NCI-H2081 treated with DMSO at 0.1 percent for 48 hours (cell line): Measurements from ENCODE around the gene DUOXA2.
"Not testable (repeated sequence)": the region's sequence is repeated elsewhere in the genome, so short reads cannot be mapped to it uniquely, and the experiment has no call there.

Experiments used
- DNase-seq: peaks from one replicate; lab custom pipeline; 2025; lab: John Stamatoyannopoulos, UW

The DUOXA2 gene

DNA sequence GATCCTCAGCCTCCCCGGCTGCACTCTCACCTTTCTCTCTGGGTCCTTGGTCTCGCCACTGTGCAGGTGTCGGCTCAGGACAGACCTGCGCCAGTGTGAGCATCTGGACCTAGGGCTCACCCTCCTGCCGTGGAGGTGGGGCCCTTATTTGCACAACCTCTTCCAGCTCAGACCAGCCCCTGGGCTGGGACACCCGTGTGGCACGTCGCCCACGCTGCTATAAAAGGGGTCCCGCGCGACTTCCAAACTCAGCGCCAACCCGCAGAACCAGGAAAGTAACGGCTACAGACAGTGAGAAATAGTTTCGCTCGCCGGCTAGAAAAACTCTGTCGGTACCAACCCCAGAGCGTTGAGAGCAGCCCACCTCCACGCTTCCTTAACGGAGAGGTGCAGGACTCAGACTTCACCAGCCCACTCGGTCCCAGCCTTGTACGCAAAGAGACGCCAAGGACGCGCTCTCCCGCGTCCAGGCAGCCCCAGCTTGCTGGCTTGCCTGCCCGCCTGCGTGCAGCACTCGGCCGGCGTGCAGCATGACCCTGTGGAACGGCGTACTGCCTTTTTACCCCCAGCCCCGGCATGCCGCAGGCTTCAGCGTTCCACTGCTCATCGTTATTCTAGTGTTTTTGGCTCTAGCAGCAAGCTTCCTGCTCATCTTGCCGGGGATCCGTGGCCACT lies at the start of gene DUOXA2, which contains the start of gene DUOX2:
TSS of gene DUOXA2 (plus strand) at position 251 of the 675 bp plus-strand sequence. CDS start at position 531, 280 bp downstream.
TSS of gene DUOX2 (minus strand) at position 97 of the 675 bp plus-strand sequence. CDS start 761 bp downstream, outside the sequence.
- DNase-seq: no peak

DNA sequence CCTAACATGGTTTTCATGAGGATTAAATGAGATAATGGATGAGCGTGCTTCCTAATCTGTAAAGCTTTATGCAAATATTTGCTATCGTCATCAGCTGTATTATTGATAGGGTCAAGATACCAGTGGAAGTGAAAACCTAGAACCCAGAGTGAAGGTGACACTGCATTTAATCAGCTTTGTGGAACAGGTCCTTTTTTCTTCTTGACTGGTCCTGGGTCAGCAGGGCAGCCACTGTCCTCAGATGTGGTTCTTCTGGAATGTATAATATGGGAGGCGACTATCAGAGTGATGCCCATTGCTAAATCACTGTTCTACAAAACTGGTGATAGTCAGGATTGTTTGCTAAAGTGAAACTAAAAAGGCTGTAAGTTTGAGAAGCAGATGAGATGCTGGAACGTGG lies 49.7 kb upstream of the DUOXA2 start:
- no peak for DNase-seq

DNA sequence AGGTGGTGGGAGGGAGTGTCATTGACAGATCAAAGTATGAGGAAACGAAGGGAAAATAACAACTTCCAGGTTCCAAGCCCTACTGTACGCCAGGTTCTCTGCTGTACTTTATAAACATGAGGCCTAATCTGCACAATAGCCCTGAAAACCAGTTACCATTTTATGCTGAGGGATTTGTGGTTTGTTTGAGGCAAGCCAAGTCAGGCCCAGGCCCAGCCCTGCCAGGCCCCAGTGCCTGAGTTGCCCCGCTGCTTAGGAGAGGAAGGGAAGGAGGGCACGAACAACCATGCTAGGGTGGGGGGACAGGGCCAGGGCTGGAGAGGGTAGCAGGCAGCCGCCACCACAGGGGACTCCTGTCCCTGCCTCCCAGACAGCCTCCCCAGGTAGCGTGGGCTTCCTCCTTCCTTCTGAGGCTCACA lies 44.2 kb upstream of the DUOXA2 start:
- not testable (repeated sequence) for DNase-seq

DNA sequence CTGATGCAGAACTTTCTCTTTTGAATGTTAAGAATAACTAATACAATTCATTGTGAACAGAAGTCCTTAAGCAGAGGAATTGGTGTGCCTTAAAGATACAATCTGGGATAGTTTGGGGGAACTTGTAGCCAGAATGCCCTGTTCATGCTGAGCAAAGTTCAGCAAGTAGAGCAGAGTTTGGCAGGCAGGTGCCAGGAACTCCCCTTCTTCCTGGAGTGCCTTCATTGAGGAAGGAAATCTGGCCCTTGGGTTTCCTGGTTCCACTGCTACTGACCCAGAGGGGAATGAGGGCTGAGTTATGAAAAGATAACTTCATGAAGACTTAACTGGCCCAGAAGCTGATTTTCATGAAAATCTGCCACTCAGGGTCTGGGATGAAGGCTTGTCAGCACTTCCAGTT lies 40.5 kb upstream of the DUOXA2 start:
- not testable (repeated sequence) for DNase-seq

DNA sequence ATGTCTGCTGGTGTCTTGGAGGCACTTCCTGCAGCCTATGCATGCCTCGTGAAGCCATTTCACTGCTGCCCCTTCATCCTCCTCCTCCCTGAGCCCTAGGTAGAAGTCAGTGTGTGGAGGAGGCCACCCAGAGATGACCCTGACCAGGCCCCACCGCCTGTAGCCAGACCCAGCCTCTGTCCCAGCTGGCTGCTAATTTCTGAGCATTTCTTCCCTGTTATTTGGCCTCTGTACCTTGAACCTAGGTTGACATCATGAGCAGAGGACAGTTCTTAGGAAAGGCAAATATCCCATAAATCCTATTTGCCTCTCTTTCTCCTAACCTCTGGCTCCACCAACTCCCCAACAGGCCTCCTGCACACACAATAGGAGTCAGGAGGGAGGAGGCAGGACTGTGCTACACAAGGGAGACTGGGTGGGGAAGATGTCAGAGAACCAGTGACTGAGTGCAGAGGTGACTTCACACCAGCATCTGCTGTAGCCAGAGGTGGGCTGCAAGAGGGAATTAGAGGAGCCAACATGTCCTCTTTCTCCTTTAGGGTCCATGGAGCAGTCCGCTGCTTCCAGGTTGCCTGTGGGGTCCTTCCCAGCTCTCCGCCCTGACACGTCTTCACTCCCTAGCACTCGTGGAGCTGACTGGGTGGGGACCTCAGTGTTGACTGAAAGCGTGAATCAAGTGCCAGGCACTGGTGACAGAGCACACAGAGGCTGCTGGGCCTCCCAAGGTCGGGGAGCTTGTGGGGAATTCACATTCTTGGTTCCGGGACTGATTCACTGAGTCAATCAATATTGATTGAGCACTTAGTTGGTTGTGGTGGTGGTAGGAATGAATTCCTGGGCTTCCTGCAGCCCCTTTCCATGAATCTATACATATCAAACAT lies 38.4 kb upstream of the DUOXA2 start:
- DNase-seq: not testable (repeated sequence)

DNA sequence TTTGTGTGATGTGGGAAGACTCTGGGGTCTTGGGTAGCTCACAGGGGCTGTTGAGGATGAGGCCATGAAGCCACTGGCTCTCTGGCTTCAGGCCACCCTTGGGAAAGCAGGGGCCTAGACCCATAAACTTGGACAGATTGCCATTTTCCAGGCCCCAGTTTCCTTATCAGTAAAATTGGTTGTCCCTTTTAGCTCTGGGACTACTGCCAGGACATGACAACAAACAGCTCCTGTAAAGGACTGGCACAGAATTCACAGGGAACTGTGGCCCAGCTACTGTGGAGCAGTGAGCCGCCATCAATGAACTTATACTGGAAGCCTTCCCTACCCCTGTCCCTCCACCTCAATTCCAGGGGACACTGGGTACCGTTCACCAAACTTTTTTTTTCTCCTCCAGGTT lies 36.7 kb upstream of the DUOXA2 start:
- not testable (repeated sequence) for DNase-seq

DNA sequence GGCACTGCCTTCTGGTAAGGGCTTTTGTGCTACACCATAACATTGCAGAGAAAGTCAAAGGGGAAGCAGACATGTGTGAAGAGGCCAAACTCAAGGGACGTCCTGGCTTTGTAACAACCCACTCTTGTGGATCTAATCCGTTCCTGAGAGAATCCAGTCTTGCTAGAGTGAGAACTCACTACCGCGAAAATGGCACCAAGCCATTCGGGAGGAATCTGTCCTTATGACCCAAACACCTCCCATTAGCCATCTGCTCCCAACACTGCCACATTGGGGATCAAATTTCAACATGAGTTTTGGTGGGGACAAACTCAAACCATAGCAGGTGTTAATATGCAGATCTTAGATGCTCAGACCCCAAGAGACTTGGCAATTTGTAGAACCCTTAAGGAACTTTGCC lies 34.9 kb upstream of the DUOXA2 start:
- not testable (repeated sequence) for DNase-seq

DNA sequence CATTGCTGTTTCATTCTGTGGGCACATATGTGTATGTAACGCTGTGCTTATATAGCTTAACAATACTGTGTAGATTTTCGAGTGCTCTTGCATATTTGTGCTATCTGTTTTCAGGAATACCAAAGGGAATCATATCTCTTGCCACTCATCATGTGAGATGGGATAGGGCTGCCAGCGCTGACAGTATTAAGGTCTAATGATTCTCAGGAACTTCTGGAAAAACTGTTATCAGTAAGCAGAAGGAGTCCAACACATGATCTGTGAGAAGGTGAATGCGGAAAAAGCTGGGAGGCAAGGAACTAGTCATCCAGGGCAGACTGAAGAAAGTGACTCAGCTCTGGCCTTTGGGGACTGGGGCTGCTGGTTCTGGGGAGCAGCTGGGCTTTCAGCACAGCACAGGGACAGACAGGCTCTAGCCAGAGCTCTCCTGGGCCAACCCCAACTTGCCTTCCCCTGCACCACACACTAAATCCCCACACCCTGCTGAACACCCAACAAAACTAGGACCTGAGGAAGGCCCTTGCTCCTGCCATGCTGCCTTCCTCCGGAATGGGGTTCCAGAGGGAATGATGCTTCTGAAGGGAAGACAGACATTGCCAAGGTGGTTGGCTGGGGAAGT lies 34.4 kb upstream of the DUOXA2 start:
- not testable (repeated sequence) for DNase-seq

DNA sequence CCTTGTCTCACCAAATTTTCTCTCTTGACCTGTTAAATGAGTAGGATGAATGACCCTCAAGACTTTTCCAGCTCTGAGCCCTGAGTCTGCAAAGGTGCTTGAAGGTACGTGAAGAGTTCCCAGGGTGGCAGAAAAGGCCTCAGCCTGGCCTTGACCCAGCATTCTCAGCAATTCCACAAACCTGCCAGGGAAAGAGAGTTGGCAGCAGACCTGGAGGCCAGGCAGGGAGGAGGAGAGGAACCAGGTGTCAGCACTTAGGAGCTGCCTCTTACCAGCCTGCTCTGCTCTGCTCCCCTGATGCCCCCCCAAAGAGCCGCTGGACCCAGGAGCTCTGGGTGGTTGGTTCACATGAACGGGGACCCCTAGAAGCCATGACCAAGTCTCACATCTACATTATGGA lies 33.5 kb upstream of the DUOXA2 start:
- DNase-seq: not testable (repeated sequence)

DNA sequence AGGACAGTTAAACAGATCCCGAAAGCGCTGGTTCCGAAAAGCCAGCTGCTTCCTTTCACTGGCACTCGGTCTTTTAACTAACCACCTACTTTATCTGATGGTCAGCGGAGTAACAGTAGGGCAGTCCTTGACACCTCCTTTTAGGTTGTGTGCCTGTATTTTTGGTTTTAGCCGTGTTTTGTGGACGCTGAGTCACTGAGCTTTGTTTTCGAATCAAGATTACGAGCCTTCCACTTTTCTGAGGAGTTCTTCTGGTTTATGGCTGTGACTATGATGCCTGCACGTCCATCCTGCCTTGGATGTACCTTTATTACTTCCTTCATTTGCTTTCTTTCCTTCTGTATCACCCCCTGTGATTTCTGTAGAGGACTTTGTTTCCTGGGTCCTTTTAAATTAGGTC lies 31.7 kb upstream of the DUOXA2 start:
- not testable (repeated sequence) for DNase-seq

DNA sequence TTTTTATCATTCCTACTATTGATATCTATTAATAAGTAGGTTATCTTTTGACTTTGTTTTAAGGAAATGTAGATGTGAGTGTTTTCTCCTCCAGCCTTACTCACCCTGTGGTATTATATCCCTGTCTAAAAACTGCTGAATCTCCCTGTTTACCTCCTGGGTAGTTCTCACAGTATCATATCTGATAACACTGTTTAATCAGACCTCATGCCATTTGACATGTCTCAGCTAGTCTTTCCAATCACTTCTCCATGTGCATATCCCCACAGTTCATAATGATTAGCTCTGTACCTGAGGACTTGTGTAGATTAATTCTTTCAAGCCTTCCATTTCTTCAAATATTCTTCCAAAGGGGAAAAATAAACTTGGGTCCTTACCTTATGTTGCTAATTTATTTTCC lies 30.9 kb upstream of the DUOXA2 start:
- no peak for DNase-seq

DNA sequence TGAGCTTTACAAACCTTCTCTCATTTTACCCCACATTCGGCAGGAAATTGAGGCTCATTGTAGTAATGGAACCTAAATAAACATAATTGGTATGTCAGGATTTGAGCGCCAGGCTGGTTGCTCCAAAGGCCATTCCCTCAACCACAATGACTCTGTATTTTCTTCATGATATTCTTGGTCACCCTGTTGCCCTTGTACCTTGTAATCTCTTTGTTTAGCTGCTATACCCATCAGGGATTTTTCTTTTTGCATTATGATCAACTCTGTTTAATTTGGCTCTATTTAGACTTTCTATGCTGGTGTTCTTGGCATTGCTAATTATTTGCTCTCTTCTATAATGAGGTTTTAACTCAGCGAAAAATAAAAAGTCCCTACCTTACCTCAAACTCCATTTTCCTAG lies 30.0 kb upstream of the DUOXA2 start:
- DNase-seq: no peak

DNA sequence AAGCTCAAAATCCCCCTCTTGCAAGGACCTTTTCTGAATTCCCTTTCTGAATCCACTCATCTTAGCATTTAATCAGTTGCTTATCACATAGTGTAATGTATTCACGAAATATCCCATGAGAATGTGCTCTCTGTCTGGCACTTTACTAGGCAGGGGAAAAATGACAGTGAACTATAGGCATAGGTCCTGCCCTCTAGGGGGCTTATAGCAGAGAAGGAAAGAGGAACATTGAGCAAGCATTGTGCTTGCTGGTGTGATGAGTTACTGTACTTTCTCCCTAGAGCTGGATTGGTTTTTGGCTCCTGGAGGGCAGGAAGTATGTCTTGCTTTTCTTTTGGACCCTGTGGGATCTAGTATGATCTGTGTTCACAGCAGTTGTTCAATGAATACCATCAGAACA lies 26.6 kb upstream of the DUOXA2 start:
- no peak for DNase-seq

DNA sequence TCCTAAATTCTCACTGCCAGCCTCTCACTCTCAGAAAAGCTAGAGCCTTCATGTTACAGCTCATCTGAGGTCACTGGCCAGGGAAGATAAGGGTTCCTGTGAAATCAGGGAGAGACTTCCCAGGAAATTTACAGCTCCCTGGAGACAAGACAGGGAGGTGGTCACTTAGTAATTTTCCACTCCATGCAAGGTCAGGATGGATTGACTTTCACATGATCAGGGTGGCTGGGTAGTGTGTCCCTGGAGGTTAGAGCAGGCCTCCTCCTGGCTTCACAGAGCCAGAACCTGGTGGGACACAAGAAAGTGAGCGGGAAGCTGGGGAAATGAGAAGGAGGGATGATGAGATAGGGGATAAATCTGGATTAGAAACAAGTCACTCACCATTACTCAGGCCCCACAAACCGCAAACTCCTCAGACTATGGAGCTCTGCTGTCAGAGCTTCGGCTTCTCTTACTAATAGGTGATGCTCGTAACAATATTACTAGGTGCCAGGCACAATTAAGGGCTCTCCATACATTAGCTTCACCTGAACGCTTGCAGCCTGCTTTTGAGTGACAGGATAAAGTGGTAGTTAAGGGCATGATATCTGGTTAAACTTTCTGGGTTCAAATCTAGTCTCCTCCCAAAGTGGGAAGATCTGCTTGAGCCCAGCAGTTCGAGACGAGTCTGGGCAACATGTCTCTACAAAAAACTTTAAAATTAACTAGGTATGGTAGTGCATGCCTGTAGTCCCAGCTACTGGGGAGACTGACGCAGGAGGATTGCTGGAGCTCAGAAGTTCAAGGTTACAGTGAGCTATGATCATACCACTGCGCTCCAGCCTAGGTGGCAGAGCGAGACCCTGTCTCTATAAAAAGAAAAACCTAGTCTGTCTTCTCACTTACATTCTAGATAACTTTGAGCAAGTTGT lies 25.1 kb upstream of the DUOXA2 start:
- no peak for DNase-seq

DNA sequence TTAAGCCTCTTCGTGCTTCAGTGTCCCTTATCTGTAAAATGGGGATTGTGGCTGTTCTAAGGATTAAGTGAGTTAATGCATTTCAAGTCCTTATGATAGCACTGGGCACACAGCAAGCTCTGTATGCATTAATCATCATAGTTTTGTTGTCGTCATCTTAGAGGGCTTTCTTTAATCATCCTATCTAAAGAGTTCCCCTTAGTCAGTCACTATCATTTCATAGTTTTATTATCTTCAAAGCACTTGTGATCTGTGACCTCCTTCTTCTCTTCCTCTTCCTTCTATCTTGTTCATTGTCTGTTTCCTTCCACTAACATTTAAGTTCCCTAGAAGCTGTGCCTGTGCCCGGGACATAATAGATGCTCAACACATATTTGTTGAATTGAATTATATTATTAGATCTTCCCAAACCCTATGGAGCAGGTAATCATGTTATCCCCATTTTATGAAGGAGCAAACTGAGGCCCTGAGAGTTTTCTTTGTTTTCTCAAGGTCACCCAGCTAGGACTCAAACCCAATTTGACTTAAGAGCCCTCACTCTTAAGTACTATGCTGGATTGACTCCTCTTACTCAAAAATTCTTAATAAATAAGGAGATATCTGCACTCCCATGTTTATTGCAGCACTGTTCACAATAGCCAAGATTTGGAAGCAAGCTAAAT lies 24.3 kb upstream of the DUOXA2 start:
- DNase-seq: no peak

DNA sequence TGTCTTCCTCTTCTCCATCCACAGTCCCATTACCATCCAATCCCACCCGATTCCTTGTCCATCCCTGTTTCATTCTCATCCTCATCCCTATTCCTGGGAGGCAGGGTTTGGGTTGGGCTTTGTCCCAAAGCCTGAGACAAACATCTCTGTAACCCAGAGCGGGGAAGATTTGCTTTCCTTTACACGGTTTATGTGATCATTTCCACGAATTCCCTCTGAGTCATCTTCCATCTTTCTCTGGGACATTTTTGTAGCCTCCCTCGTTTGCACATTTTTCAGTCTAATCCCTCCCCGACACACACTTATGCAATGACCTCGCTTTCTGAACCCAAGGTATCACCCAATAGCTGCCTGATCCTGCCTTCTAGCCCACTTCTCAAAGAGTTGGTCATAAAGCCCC lies 23.0 kb upstream of the DUOXA2 start:
- DNase-seq: no peak

DNA sequence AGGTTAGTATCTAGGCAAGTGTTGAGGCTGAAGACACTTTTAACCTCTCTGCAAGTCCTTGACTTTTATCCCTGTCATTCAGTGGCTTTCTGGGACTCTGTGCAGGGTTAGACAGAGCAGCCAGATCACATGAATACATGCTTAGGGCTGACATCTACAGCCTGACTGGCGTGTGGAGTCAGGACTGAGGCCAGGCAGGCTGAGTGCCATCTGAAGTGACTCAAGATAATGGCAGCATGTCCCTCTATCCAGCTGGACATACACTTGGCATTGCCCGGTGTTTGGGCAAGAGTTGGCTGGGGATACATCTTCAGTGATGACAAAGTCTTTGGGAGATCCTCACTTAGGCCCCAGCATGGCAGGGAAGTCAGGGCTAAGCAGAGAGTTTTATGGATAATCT lies 22.6 kb upstream of the DUOXA2 start:
- no peak for DNase-seq

DNA sequence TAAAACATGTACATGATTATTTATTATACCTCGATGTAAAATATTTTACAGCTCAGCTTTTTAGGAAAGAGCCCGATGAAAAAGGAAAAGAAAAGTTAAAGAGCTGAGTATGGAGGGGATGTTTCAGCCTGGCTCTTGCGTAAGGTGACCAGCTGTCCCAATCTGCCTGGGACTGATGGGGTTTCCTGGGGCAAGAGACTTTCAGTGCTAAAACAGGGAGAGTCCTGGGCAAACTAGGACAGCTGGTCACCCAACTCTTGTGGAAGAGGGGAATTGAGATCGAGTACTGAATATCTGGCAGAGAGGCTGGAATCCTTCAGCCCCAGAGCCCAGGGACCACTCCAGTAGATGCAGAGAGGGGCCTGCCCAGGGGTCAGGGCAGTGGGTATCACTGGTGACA lies 21.1 kb upstream of the DUOXA2 start:
- no peak for DNase-seq

DNA sequence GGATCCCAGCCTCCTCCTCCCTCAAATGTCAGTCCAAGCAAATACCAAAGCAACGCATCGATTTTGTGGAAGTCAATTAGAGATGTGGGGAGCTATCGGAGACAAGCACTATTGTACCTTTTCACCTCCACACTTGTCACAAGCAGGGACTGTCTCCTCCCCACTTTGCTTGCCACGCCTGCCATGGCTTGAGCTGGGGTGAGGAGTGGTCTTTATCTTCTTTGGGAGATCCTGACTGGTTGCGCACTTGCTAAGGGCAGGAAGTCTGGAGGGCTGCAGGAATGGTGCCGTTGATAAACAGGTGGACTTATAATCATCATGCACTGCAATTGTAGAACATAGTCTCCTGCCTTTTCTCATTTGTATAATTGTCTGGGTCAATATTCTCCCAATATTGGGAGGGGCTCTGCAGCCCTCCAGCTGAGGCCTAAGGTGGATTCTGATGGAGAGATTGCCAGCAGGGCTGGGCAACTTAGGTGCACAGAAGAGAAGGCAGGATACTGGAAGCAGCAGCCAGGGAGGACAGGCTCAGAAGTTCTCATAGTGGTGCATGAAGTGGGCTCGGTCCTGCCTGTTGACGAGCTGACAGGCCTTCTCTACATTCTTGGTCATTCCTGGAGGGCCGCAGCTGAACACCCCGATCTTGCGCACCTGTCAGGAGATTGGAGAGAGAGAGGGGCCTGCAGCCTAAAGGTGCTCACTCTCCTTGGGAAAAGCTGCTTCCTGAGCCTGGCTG lies 20.3 kb upstream of the DUOXA2 start:
- no peak for DNase-seq

DNA sequence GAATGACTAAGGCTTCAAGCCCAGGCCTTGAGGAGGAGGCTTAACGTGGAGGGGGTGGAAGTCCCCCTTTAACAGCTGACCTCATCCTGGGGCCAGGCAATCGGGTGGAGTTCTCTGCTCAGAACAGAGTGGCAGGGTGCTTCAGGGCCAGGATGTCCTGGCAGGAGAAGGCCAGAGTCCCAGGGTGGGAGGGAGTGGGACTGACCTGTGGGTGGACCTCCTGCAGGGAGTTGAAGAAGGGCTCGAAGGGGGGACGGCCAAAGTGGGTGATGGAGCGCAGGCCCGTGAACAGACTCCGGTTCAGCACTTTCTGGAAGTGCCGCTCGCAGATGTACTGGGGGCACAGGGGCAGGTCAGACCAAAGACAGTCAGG lies 19.8 kb upstream of the DUOXA2 start:
- DNase-seq: no peak
